NCI-H2171 (cell line): ENCODE results near the gene ATG2B.

Experiments used
- DNase-seq: peaks from one replicate; lab custom pipeline; 2025; lab: John Stamatoyannopoulos, UW

The ATG2B gene

DNA sequence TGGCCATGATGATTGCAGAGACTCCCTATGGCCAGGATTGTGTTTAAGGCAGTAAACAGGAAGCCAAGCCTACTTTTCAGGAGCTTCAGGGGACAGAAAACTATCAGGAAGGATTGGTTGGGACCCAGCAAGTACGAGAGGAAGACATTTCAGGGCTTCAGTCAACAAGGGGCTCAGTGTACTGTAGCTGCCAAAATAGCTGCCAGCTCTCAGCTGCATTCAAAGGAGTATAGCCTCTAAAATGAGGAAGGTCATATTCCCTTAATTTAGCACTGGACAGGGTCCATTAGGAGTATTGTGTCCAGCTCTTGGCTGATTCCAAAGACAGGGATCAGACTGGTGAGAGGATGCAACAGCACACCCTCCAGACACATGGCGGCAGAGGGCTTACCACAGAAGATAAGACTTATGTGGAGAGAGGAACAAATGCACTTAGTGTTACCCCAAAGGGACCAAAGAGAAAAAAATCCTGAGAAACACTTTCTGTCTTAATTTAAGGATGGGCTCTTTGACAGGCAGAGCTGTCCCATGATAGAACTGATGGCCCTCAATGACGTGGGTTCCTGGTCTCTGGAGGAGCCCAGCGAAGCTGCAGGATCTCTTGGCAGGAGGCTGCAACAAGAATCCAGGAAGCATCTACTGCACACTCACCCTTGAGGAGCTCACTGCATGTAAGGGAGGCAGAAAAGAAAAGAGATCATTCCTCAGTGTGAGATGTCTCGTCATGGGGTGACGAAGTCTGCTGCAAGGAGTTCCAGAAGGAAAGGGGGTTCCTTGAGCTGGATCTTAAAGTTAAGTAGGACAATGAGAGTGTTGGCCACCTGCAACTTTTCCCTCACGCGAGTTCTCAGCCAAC is 92.3 kb downstream of the ATG2B start:
- DNase-seq: no peak

DNA sequence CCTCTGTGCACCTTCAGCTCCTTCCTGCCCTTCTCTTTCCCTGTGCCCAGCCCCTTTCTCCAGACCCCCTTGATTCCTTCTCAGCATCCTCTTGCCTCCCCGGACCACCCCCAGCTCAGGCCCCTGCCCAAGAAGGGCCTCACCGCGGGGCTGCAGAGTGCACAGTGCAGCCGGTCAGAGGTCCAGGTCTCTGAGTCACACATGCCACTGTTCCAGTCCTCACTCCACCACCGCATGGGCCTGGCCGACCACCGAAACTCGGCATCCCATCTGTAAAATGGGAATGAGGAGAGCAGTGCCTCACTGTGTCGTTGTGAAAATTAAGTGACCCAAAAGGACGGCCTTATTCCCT is 93.8 kb downstream of the ATG2B start:
- no peak for DNase-seq

- no peak for DNase-seq
Measured at GRCh38 chr14:96268431-96269358, 94.4 kb downstream of the ATG2B start.

GRCh38 chr14:96267916-96268315 is 95.2 kb downstream of the ATG2B start:
- no peak for DNase-seq

DNA sequence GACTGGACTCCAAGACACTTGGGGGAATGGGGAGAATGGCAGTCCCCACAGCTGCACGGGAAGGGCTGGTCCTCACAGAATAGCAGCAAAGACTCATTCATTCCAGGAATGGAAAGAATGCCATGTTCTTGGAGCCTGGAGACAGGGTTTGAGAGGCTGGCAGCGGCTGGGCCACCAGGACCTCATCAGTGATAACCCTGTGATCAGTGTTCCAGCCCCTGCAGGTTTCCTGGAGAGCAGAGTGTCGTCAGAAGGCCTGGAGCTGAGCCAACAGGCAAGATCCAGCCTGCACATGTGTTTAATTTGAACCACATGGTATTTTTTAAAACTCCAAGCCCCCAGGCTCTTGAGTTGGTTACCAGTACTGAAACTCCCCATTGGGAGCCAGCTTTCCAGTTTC is 95.8 kb downstream of the ATG2B start:
- DNase-seq: peak; percentile 87

DNA sequence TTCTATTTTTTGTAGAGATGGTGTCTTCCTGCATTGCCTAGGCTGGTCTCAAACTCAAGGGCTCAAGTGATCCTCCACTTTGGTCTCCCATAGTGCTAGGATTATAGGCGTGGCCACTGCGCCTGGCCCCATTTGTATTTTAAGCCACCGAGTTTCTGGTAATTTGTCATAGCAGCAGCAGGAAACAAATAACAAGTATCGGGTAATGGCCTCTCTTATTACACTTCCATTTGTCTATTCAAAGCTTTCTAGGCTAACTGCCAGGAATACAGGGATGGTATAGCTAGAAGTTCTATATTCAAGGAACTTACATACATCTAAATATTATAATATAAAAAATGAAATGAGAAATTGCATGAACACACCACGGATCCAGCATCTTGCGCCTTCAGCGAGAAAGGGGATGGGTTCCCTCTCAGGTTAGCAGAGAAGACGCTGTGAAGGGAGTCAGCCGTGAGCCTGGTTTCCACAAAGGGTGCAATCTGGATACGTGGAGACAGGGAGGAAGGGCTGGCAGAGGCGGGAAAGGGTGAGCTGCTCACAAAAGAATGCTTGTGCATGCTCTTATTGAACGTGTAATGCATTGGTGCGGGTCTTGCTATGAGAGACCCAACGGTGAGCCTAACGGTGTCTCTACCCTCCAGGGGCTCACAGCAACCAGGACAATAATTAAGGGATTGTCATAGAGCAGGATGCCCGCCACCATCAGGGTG is 97.6 kb downstream of the ATG2B start:
- peak; percentile 41 for DNase-seq

- no peak for DNase-seq
Measured at GRCh38 chr14:96264853-96265252, 98.3 kb downstream of the ATG2B start.

- no peak for DNase-seq
Measured at GRCh38 chr14:96264200-96264553, 99.0 kb downstream of the ATG2B start.

- no peak for DNase-seq
Measured at GRCh38 chr14:96263347-96264199, 99.6 kb downstream of the ATG2B start.

GRCh38 chr14:96261772-96262655 is 101.1 kb downstream of the ATG2B start:
- DNase-seq: no peak

- peak; percentile 72 for DNase-seq
Measured at GRCh38 chr14:96261053-96261452, 102.1 kb downstream of the ATG2B start.

GRCh38 chr14:96260341-96260821 is 102.8 kb downstream of the ATG2B start:
- DNase-seq: peak; percentile 46

DNA sequence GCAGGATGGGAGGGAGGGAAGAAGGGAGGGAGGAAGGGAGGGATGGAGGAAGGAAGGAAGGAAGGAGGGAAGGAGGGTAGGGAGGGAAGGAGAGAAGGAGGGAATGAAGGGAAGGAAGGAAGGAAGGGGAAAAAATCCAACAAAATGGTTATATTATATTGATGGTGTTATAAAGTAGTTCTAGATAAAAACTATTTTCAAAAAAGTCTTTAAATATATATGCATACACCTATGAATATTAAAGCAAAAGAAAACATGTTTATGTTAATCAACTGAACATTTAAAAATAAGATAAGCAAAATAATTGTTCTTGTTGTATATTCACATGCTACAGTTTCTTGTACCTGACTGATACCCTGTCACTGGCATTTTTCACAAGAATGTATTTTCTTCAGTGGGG is 105.2 kb downstream of the ATG2B start:
- DNase-seq: no peak

- DNase-seq: no peak
Measured at GRCh38 chr14:96257056-96257455, 106.1 kb downstream of the ATG2B start.

DNA sequence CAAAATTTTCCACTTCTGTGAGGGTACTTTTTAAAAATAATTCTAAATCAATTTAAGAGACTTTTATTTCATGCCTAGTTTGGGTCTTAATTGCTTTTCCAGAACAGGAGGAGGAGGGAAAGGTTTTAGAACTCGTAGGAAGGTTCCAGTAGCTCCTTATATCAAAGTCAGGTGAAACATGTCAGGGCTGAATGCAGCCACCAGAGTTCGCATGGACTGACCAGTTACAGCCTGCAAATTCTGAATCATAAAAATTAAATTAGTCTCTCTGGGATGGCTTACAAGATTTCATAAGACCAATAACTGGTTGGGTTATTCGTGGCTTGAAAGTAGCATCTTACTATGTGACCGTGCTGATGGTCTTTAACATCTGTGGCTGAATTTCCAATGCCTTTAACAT is 106.7 kb downstream of the ATG2B start:
- DNase-seq: no peak

DNA sequence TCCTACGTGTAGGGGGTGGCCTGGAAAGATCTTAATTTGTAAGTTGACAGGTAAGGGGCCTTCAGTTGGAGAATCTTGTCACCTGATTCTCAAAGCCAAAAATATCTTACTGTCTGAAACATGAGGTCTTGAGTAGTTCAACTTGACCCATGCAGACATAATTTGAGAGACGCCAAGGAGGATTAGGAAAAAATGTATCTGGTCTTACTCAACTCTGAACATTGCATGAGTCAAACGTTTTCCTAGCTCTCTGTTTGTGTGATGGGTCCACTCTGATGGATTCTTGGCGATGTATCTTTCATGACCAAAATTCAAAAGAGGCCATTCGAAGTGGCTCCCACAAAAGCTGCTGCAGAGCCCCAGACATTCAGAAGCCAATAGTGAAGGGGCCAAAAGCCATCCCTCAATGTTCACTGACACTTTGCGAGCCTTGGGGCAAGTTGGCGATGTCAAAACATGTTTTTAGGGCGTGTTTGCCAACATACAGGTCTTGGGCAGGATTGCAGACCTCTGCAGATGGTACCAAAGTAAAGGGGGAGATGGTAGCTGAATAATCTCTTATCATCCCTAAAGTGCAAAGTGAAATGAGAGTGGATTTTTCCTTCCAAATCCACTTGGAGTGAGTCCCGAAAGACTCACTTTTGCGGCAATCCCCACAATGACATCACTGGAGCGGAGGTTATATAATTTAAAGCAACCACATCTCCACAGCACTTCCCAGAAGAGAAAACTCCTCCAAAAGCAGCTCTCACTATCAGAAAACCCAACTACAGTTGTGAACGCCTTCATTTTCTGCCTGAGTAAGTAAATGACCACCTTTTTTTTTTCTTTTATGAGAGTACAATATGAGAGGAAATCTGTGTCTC is 107.4 kb downstream of the ATG2B start, which contains the start of gene BDKRB1:
Gene BDKRB1 (plus strand): TSS at position 710 of the 866 bp plus-strand sequence. CDS start 7,473 bp downstream, outside the sequence.
- DNase-seq: no peak

DNA sequence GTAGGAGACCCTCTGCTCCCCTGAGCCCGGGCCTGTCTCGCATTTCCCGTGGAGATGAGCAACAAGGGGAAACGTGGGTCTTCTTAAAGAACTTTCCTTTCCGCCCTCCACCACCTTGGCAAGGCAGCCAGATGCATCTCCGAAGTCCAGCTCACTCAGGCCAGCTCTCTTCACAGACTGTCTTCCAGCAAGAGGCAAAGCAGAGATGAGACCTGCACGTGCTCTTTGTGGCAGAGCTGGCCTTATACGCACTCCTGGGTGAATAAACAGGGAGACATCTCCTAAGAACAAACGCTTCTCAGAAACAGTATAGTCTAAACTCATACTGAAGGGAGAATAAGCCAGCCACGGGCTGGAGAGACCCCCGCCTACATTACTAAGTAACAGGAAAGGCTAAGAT is 108.5 kb downstream of the ATG2B start:
- no peak for DNase-seq

GRCh38 chr14:96252999-96253539 is 110.1 kb downstream of the ATG2B start:
- DNase-seq: no peak
